SK-N-SH treated with all-trans-retinoic acid at 6 μM for 48 hours (cell line): ENCODE data around the gene TSC1.

Source experiments
- ARNTL ChIP-seq: fragments of 450-650 bp; formaldehyde crosslinking; IDR thresholded peaks from 2 replicates; pipeline ENCODE4 v1.5.0; 2020; ENCODE audit warnings: low read depth, mild to moderate bottlenecking, moderate library complexity, borderline replicate concordance
- BACH2 ChIP-seq: fragments of 250-450 bp; sonication (Bioruptor Pico); IDR thresholded peaks from 2 replicates; pipeline ENCODE4 v1.9.0; 2021; ENCODE audit warnings: mild to moderate bottlenecking, borderline replicate concordance
- CSDC2 ChIP-seq: fragments of 250-450 bp; sonication (Bioruptor Pico); IDR thresholded peaks from 2 replicates; pipeline ENCODE4 v1.5.0; 2020; ENCODE audit warnings: mild to moderate bottlenecking, moderate library complexity
- GLIS3 ChIP-seq: fragments of 250-450 bp; sonication (Bioruptor Pico); IDR thresholded peaks from 2 replicates; pipeline ENCODE4 v1.5.0; 2020; ENCODE audit warnings: mild to moderate bottlenecking, moderate library complexity
- OSR1 ChIP-seq: fragments of 250-450 bp; sonication (Bioruptor Pico); IDR thresholded peaks from 2 replicates; pipeline ENCODE4 v1.8.0; 2022; ENCODE audit warnings: moderate library complexity, mild to moderate bottlenecking, inconsistent platforms
- PPARA ChIP-seq: fragments of 250-450 bp; sonication (Bioruptor Pico); IDR thresholded peaks from 2 replicates; pipeline ENCODE4 v1.5.0; 2020; ENCODE audit warnings: mild to moderate bottlenecking, borderline replicate concordance
- TCF4 ChIP-seq: fragments of 250-450 bp; sonication (Bioruptor Pico); IDR thresholded peaks from 2 replicates; pipeline ENCODE4 v1.8.0; 2021; ENCODE audit warnings: mild to moderate bottlenecking, moderate library complexity, borderline replicate concordance
- ZC3H10 ChIP-seq: fragments of 250-450 bp; sonication (Bioruptor Pico); IDR thresholded peaks from 2 replicates; pipeline ENCODE4 v1.5.1; 2021; ENCODE audit warnings: mild to moderate bottlenecking, moderate library complexity
- ZFP3 ChIP-seq: fragments of 250-450 bp; sonication (Bioruptor Pico); IDR thresholded peaks from 2 replicates; pipeline ENCODE4 v1.5.0; 2020; ENCODE audit warnings: mild to moderate bottlenecking, moderate library complexity
- ZNF8 ChIP-seq: fragments of 450-650 bp; formaldehyde crosslinking; IDR thresholded peaks from 2 replicates; pipeline ENCODE4 v1.5.0; 2020; ENCODE audit warnings: mild to moderate bottlenecking, moderate library complexity
- TF ChIP-seq, protein P1 (sequence below): fragments of 250-450 bp; sonication (Bioruptor Pico); IDR thresholded peaks from 2 replicates; pipeline ENCODE4 v1.5.1; 2021; ENCODE audit warnings: mild to moderate bottlenecking, moderate library complexity
- TF ChIP-seq, protein P2 (sequence below): fragments of 250-450 bp; sonication (Bioruptor Pico); IDR thresholded peaks from 2 replicates; pipeline ENCODE4 v1.8.0; 2020; ENCODE audit warnings: mild to moderate bottlenecking, moderate library complexity, borderline replicate concordance
- TF ChIP-seq, protein P3 (sequence below): fragments of 250-450 bp; sonication (Bioruptor Pico); IDR thresholded peaks from 2 replicates; pipeline ENCODE4 v1.8.0; 2021; ENCODE audit warnings: low read depth, mild to moderate bottlenecking, moderate library complexity, borderline replicate concordance

DNA sequence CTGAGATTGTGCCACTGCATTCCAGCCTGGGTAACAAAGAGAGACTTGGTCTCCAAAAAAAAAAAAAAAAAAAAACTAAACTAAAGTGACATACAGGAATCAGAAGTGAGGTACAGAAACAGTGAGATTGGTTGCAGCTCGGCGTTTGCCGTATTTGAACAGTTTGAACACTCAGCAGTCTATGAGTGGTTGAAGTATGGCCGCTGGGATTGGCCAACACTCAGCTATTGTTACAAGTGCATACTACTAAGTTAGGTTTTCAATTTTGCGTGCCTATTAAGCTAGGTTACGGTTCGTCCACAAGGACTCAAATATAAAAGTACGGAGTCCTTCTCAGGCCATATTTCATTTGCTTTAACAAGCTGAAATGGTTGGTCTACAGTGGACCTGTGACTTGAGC lies 3.3 kb upstream of the TSC1 start:
- TF ChIP-seq OSR1 (CRISPR knock-in tag) (no peak), ZFP3 (CRISPR knock-in tag) (no peak), PPARA (CRISPR knock-in tag) (no peak), ARNTL (no peak), ZNF8 (CRISPR knock-in tag) (no peak), BACH2 (CRISPR knock-in tag) (no peak), ZC3H10 (CRISPR knock-in tag) (no peak), CSDC2 (CRISPR knock-in tag) (no peak), GLIS3 (CRISPR knock-in tag) (no peak), TCF4 (CRISPR knock-in tag) (no peak)
- TF ChIP-seq, protein P1, sequence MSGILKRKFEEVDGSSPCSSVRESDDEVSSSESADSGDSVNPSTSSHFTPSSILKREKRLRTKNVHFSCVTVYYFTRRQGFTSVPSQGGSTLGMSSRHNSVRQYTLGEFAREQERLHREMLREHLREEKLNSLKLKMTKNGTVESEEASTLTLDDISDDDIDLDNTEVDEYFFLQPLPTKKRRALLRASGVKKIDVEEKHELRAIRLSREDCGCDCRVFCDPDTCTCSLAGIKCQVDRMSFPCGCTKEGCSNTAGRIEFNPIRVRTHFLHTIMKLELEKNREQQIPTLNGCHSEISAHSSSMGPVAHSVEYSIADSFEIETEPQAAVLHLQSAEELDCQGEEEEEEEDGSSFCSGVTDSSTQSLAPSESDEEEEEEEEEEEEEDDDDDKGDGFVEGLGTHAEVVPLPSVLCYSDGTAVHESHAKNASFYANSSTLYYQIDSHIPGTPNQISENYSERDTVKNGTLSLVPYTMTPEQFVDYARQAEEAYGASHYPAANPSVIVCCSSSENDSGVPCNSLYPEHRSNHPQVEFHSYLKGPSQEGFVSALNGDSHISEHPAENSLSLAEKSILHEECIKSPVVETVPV, result no peak
- TF ChIP-seq, protein P2, sequence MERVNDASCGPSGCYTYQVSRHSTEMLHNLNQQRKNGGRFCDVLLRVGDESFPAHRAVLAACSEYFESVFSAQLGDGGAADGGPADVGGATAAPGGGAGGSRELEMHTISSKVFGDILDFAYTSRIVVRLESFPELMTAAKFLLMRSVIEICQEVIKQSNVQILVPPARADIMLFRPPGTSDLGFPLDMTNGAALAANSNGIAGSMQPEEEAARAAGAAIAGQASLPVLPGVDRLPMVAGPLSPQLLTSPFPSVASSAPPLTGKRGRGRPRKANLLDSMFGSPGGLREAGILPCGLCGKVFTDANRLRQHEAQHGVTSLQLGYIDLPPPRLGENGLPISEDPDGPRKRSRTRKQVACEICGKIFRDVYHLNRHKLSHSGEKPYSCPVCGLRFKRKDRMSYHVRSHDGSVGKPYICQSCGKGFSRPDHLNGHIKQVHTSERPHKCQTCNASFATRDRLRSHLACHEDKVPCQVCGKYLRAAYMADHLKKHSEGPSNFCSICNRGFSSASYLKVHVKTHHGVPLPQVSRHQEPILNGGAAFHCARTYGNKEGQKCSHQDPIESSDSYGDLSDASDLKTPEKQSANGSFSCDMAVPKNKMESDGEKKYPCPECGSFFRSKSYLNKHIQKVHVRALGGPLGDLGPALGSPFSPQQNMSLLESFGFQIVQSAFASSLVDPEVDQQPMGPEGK (CRISPR knock-in tag), result no peak
- TF ChIP-seq, protein P3, sequence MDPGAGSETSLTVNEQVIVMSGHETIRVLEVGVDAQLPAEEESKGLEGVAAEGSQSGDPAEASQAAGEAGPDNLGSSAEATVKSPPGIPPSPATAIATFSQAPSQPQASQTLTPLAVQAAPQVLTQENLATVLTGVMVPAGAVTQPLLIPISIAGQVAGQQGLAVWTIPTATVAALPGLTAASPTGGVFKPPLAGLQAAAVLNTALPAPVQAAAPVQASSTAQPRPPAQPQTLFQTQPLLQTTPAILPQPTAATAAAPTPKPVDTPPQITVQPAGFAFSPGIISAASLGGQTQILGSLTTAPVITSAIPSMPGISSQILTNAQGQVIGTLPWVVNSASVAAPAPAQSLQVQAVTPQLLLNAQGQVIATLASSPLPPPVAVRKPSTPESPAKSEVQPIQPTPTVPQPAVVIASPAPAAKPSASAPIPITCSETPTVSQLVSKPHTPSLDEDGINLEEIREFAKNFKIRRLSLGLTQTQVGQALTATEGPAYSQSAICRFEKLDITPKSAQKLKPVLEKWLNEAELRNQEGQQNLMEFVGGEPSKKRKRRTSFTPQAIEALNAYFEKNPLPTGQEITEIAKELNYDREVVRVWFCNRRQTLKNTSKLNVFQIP, result no peak
